SK-N-SH (cell line): ENCODE results near the gene CNTNAP1. TPM values are rescaled to one million over a fixed set of nuclear protein-coding genes. Genes with fewer than 3 reads are reported as not detected.

Source experiments
- CTCF ChIA-PET: fragments of 300-600, 350-600 bp; formaldehyde crosslinking; extraction: SDS; loops from one replicate; lab custom pipeline; 2021; lab: Yijun Ruan, JAX
- POLR2A ChIA-PET: fragments of 350-600 bp; sonication (Branson Sonifier 250); formaldehyde crosslinking; extraction: SDS; loops from one replicate; lab custom pipeline; 2020; ENCODE audit warnings: antibody characterized with exemption, inconsistent platforms; lab: Yijun Ruan, JAX
- DNase-seq: peaks from one replicate; pipeline ENCODE4 v3.0.0; 2012
- H2AFZ ChIP-seq: fragments of 200-600 bp; sonication (generic); 2 replicates; pipeline ENCODE4 v1.8.1; 2016; ENCODE audit warnings: antibody characterized with exemption, mild to moderate bottlenecking, low read depth
- H3F3A ChIP-seq: fragments of 200-600 bp; sonication (generic); replicated peaks from 2 replicates; pipeline ENCODE3; 2016; ENCODE audit warnings: antibody characterized with exemption, mild to moderate bottlenecking; ENCODE audit not compliant: insufficient read depth
- H3K27ac ChIP-seq, 2 experiments: fragments of 200-500 bp in 1 of 2; fragments of 200-600 bp in 1 of 2; sonication (Bioruptor generic) in 1 of 2; sonication (generic), shearing (Covaris generic) in 1 of 2; 2 replicates each; pipeline versions ENCODE4 v1.5.1 to v1.6.1; 2014 to 2016; ENCODE audit warnings: low read depth in 2 of 2, inconsistent platforms in 1 of 2, low read length in 1 of 2, mild to moderate bottlenecking in 1 of 2, mixed read lengths in 1 of 2
- H3K27me3 ChIP-seq: fragments of 200-600 bp; sonication (generic), shearing (Covaris generic); 2 replicates; pipeline ENCODE4 v1.6.1; 2016; ENCODE audit warnings: mixed run types; ENCODE audit not compliant: insufficient read depth
- H3K36me3 ChIP-seq, 2 experiments: fragments of 200-500 bp in 1 of 2; fragments of 200-600 bp in 1 of 2; sonication (Bioruptor generic) in 1 of 2; sonication (generic) in 1 of 2; replicated peaks in 1 of 2; 2 replicates each; pipeline versions ENCODE3 to v1.5.1; 2014 to 2016; ENCODE audit warnings: low read length in 1 of 2, mild to moderate bottlenecking in 1 of 2; ENCODE audit not compliant: insufficient read depth in 2 of 2, control insufficient read depth in 1 of 2
- H3K4me1 ChIP-seq, 2 experiments: fragments of 200-500 bp in 1 of 2; fragments of 200-600 bp in 1 of 2; sonication (Bioruptor generic) in 1 of 2; sonication (generic), shearing (Covaris generic) in 1 of 2; 2 replicates each; pipeline versions ENCODE4 v1.5.1 to v1.6.1; 2014 to 2016; ENCODE audit warnings: low read depth in 1 of 2, low read length in 1 of 2, mixed run types in 1 of 2; ENCODE audit not compliant: insufficient read depth in 2 of 2, control insufficient read depth in 1 of 2
- H3K4me2 ChIP-seq: fragments of 200-600 bp; sonication (generic), shearing (Covaris generic); 2 replicates; pipeline ENCODE4 v1.6.1; 2017; ENCODE audit warnings: mixed run types
- H3K4me3 ChIP-seq, 2 experiments: fragments of 200-500 bp in 1 of 2; fragments of 200-600 bp in 1 of 2; sonication (Bioruptor generic) in 1 of 2; sonication (generic), shearing (Covaris generic) in 1 of 2; 2 replicates each; pipeline versions ENCODE4 v1.5.1 to v1.8.1; 2014 to 2016; ENCODE audit warnings: low read depth in 2 of 2, inconsistent platforms in 1 of 2, low read length in 1 of 2, mild to moderate bottlenecking in 1 of 2, mixed read lengths in 1 of 2, moderate library complexity in 1 of 2
- H3K79me2 ChIP-seq: fragments of 200-600 bp; sonication (generic); 2 replicates; pipeline ENCODE4 v1.8.1; 2017; ENCODE audit warnings: mild to moderate bottlenecking; ENCODE audit not compliant: insufficient read depth
- H3K9ac ChIP-seq: fragments of 200-600 bp; sonication (generic); 2 replicates; pipeline ENCODE4 v1.6.1; 2017; ENCODE audit warnings: mixed run types
- H3K9me2 ChIP-seq: fragments of 200-600 bp; sonication (generic); 2 replicates; pipeline ENCODE4 v1.6.1; 2017; ENCODE audit warnings: mixed run types
- H3K9me3 ChIP-seq: fragments of 200-600 bp; sonication (generic); 2 replicates; pipeline ENCODE4 v1.6.1; 2017; ENCODE audit warnings: mixed run types, mild to moderate bottlenecking, moderate library complexity
- H4K20me1 ChIP-seq: fragments of 200-600 bp; sonication (generic); 2 replicates; pipeline ENCODE4 v1.6.1; 2017; ENCODE audit warnings: mild to moderate bottlenecking, mixed run types; ENCODE audit not compliant: insufficient read depth
- CHD2 ChIP-seq: fragments of 150-350 bp; IDR thresholded peaks from 2 replicates; pipeline ENCODE4 v1.6.1; 2018; ENCODE audit warnings: low read length; ENCODE audit not compliant: partially characterized antibody
- CTCF ChIP-seq: fragments of 200-600 bp; sonication (generic); IDR thresholded peaks from 2 replicates; pipeline ENCODE4 v1.6.1; 2017; ENCODE audit warnings: antibody characterized with exemption, mild to moderate bottlenecking, moderate library complexity
- ELF1 ChIP-seq: IDR thresholded peaks from 2 replicates; pipeline ENCODE4 v1.4.0; 2012
- EZH2phosphoT487 ChIP-seq: fragments of 200-600 bp; sonication (generic); IDR thresholded peaks from 2 replicates; pipeline ENCODE4 v1.6.1; 2017; ENCODE audit warnings: low read depth, mixed run types, mild to moderate bottlenecking, antibody characterized with exemption, moderate library complexity, borderline replicate concordance
- FOSL2 ChIP-seq: IDR thresholded peaks from 2 replicates; pipeline ENCODE4 v1.4.0; 2012; ENCODE audit warnings: low read depth, mild to moderate bottlenecking, moderate library complexity, borderline replicate concordance
- FOXJ3 ChIP-seq: sonication (generic); formaldehyde crosslinking; IDR thresholded peaks from 2 replicates; pipeline ENCODE4 v1.5.1; 2020; ENCODE audit warnings: mild to moderate bottlenecking, missing genetic modification reagents
- GABPA ChIP-seq: IDR thresholded peaks from 2 replicates; pipeline ENCODE4 v1.4.0; 2012; ENCODE audit warnings: low read depth, mild to moderate bottlenecking
- MAX ChIP-seq: IDR thresholded peaks from 2 replicates; pipeline ENCODE4 v1.4.0; 2012; ENCODE audit warnings: low read depth
- MEF2A ChIP-seq: IDR thresholded peaks from 2 replicates; pipeline ENCODE4 v1.4.0; 2012; ENCODE audit warnings: low read depth, borderline replicate concordance
- NRF1 ChIP-seq: IDR thresholded peaks from 2 replicates; pipeline ENCODE4 v1.6.1; 2012; ENCODE audit warnings: low read depth, mild to moderate bottlenecking, low read length
- RAD21 ChIP-seq: IDR thresholded peaks from 2 replicates; pipeline ENCODE4 v1.6.1; 2012; ENCODE audit warnings: mild to moderate bottlenecking, low read length
- RCOR1 ChIP-seq: fragments of 150-350 bp; IDR thresholded peaks from 2 replicates; pipeline ENCODE4 v1.6.1; 2017; ENCODE audit warnings: antibody characterized with exemption, low read length
- RFX5 ChIP-seq: IDR thresholded peaks from 2 replicates; pipeline ENCODE4 v1.6.1; 2012; ENCODE audit warnings: mild to moderate bottlenecking, improper control_type of control experiment, low read length
- SMC3 ChIP-seq: IDR thresholded peaks from 2 replicates; pipeline ENCODE4 v1.6.1; 2012; ENCODE audit warnings: low read depth, low read length, improper control_type of control experiment
- TAF1 ChIP-seq: IDR thresholded peaks from 2 replicates; pipeline ENCODE4 v1.6.1; 2012; ENCODE audit warnings: low read depth, mild to moderate bottlenecking, low read length, moderate library complexity, borderline replicate concordance
- USF1 ChIP-seq: IDR thresholded peaks from 2 replicates; pipeline ENCODE4 v1.4.0; 2012; ENCODE audit warnings: low read depth, borderline replicate concordance
- YY1 ChIP-seq: IDR thresholded peaks from 2 replicates; pipeline ENCODE4 v1.4.0; 2012; ENCODE audit warnings: low read depth, mild to moderate bottlenecking
- WGBS: methylation state at CpG from one replicate; pipeline ENCODE4 v1.1.6; 2017; ENCODE audit warnings: low lambda C conversion rate; 5-methylcytosine and 5-hydroxymethylcytosine counted together
- polyA plus RNA-seq, 3 experiments: library from polyadenylated mRNA; depleted of rRNA; stranded (reverse); fragments of >200 nt; gene quantifications; 2 replicates each; pipeline ENCODE4 v1.2.3, GENCODE V29; 2012

Gene CNTNAP1
- polyA plus RNA-seq, 1 of the 3 experiments (the other 2 are of a cell fraction) = 92.7 TPM

- 100% methylated on average over 4 of the region's 30 CpGs for WGBS
- DNase-seq = no peak
- CTCF ChIA-PET = interaction anchor here (1.1 to 8.9 kb wide), 6 partner anchors 10 to 105 kb away, joined by 3 to 221 read pairs (median 21); partner anchors contain the start of genes PSMC3IP and TUBG2
- Histone ChIP-seq H3K27ac (no peak overlapping the region; a peak in 1 of 4 replicates), H3K4me1 (peaks cover 5 to 32% of the 10 kb centered on the region in 2 experiments; a peak in 3 of 4 replicates), H3K9me2 (no peaks in the 10 kb centered on the region), H3K4me3 (no peak overlapping the region), H3K27me3 (no peaks in the 10 kb centered on the region), H3K9ac (no peak overlapping the region), H3F3A (peaks cover 5% of the 10 kb centered on the region), H2AFZ (no peak overlapping the region), H3K4me2 (no peak overlapping the region)
- POLR2A ChIA-PET = no interaction called here
- TF ChIP-seq GABPA (no peak), USF1 (no peak), FOXJ3 (CRISPR knock-in tag) (no peak), YY1 (no peak), RCOR1 (no peak), EZH2phosphoT487 (no peak), ELF1 (no peak), MAX (no peak), SMC3 (no peak), CHD2 (no peak), RFX5 (no peak), CTCF (no peak), NRF1 (no peak), TAF1 (no peak), FOSL2 (no peak), RAD21 (no peak), MEF2A (no peak)
- TF ChIP-seq, all 33 proteins: peak for 0
- Histone ChIP-seq H3K36me3 (peaks cover 22 to 43% of the 10 kb centered on the region in 2 experiments), H4K20me1 (peaks cover 20% of the 10 kb centered on the region), H3K9me3 (no peaks in the 10 kb centered on the region), H3K79me2 (peaks cover 41% of the 10 kb centered on the region)
Observed at GRCh38 chr17:42673266-42673884, 9.0 kb upstream of the CNTNAP1 start.
